Thoracic aorta (tissue), 2 donors: ENCODE measurements around the gene LRP5. TPM values are rescaled to one million over a fixed set of nuclear protein-coding genes. Genes with fewer than 3 reads are reported as not detected.

ENCODE experiments used
- ATAC-seq: fragments of 150-250 bp; one replicate; pipeline ENCODE4 v1.8.0; 2017; ENCODE audit warnings: low read depth; ENCODE audit not compliant: insufficient number of reproducible peaks, low FRiP score
- DNase-seq: peaks from one replicate; pipeline ENCODE4 v3.0.0-alpha.2; 2020; ENCODE audit warnings: low spot score
- H3K27ac ChIP-seq, 2 donors: fragments of 200-600 bp; sonication (generic); 1 replicate in 1 of 2; 2 replicates in 1 of 2; pipeline ENCODE4 v1.5.1; 2016; ENCODE audit warnings: mild to moderate bottlenecking in 2 of 2, moderate library complexity in 2 of 2
- H3K27me3 ChIP-seq: fragments of 200-600 bp; sonication (generic); replicated peaks from 2 replicates; pipeline ENCODE4 v1.6.0; 2016; ENCODE audit warnings: mild to moderate bottlenecking; ENCODE audit not compliant: insufficient read depth
- H3K36me3 ChIP-seq: fragments of 200-600 bp; sonication (generic); one replicate; pipeline ENCODE4 v1.5.1; 2016
- H3K4me1 ChIP-seq, 2 donors: fragments of 200-600 bp; sonication (generic); 1 replicate in 1 of 2; 2 replicates in 1 of 2; pipeline versions ENCODE4 v1.5.1 to v1.6.0; 2016; ENCODE audit warnings: low read depth in 2 of 2, mild to moderate bottlenecking in 1 of 2; ENCODE audit not compliant: control insufficient read depth in 1 of 2
- H3K4me3 ChIP-seq: fragments of 200-600 bp; sonication (generic); 2 replicates; pipeline ENCODE4 v1.5.1; 2016; ENCODE audit warnings: mild to moderate bottlenecking
- H3K9me3 ChIP-seq: fragments of 200-600 bp; sonication (generic); 2 replicates; pipeline ENCODE4 v1.5.1; 2016
- CTCF ChIP-seq: fragments of 200-600 bp; sonication (generic); IDR thresholded peaks from one replicate; pipeline ENCODE4 v1.5.1; 2019; ENCODE audit warnings: antibody characterized with exemption
- total RNA-seq, 2 donors: library from RNA; depleted of rRNA; stranded (reverse); fragments of >200 nt; gene quantifications; one replicate each; pipeline versions ENCODE4 v1.1.0 to v1.2.3, GENCODE V29; 2016

Gene LRP5
- total RNA-seq, 2 donors from 2014 or later = 67.2 to 99.1 TPM

GRCh38 chr11:68324695-68325094 lies 12.3 kb downstream of the LRP5 start:
- Histone ChIP-seq H3K4me1 (peaks cover 43 to 77% of the 10 kb centered on the region in 2 donors), H3K27ac (no peak overlapping the region), H3K4me3 (no peak overlapping the region), H3K9me3 (no peaks in the 10 kb centered on the region), H3K36me3 (no peaks in the 10 kb centered on the region), H3K27me3 (no peaks in the 10 kb centered on the region)
- DNase-seq (no peak), ATAC-seq (no peak)
- no peak for TF ChIP-seq CTCF

- DNase-seq (no peak), ATAC-seq (no peak)
- H3K27ac ChIP-seq = no peak overlapping the region
- H3K4me1 ChIP-seq = peaks cover 49 to 84% of the 10 kb centered on the region in 2 donors
- no peaks in the 10 kb centered on the region for H3K9me3 ChIP-seq
- H3K27me3 ChIP-seq = no peaks in the 10 kb centered on the region
- no peaks in the 10 kb centered on the region for H3K36me3 ChIP-seq
- H3K4me3 ChIP-seq = no peak overlapping the region
- TF ChIP-seq CTCF = no peak
Observed at GRCh38 chr11:68325183-68325906, 13.0 kb downstream of the LRP5 start.

- Histone ChIP-seq H3K4me3 (no peak overlapping the region), H3K27me3 (no peaks in the 10 kb centered on the region), H3K27ac (no peak overlapping the region), H3K4me1 (peaks cover 53 to 89% of the 10 kb centered on the region in 2 donors), H3K36me3 (no peaks in the 10 kb centered on the region), H3K9me3 (no peaks in the 10 kb centered on the region)
- DNase-seq = no peak
- no peak for ATAC-seq
- TF ChIP-seq CTCF = no peak
Observed at GRCh38 chr11:68325907-68326220, 13.5 kb downstream of the LRP5 start.

GRCh38 chr11:68326334-68327215 lies 14.2 kb downstream of the LRP5 start:
- H3K27ac ChIP-seq = peak overlapping the region in 1 of 2 donors; percentile 42
- H3K4me3 ChIP-seq = no peak overlapping the region
- H3K27me3 ChIP-seq = no peaks in the 10 kb centered on the region
- TF ChIP-seq CTCF = no peak
- peaks cover 55 to 90% of the 10 kb centered on the region in 2 donors for H3K4me1 ChIP-seq
- DNase-seq = no peak
- no peak for ATAC-seq
- H3K36me3 ChIP-seq = no peaks in the 10 kb centered on the region
- no peaks in the 10 kb centered on the region for H3K9me3 ChIP-seq

GRCh38 chr11:68327586-68328370 lies 15.4 kb downstream of the LRP5 start:
- DNase-seq = no peak
- H3K27ac ChIP-seq = peak overlapping the region; percentile 42 to 66
- H3K9me3 ChIP-seq = no peaks in the 10 kb centered on the region
- no peak for TF ChIP-seq CTCF
- H3K4me3 ChIP-seq = peak overlapping the region; percentile 22
- peaks cover 46 to 88% of the 10 kb centered on the region in 2 donors for H3K4me1 ChIP-seq
- no peaks in the 10 kb centered on the region for H3K36me3 ChIP-seq
- no peak for ATAC-seq
- no peaks in the 10 kb centered on the region for H3K27me3 ChIP-seq
